Peyer's patch (tissue), 4 donors: ENCODE measurements around the gene MYMX. TPM values are rescaled to one million over a fixed set of nuclear protein-coding genes. Genes with fewer than 3 reads are reported as not detected.

Experiments used
- DNase-seq, 3 donors: peaks; one replicate each; pipeline ENCODE4 v3.0.0-alpha.2; 2017 to 2019
- H3K27ac ChIP-seq, 4 donors: fragments of 200-600 bp; sonication (generic); one replicate each; pipeline ENCODE4 v1.5.1; 2016 to 2019
- H3K27me3 ChIP-seq, 2 donors: fragments of 200-600 bp; sonication (generic); one replicate each; pipeline ENCODE4 v1.5.1; 2019
- H3K36me3 ChIP-seq, 3 donors: fragments of 200-600 bp; sonication (generic); one replicate each; pipeline ENCODE4 v1.5.1; 2016 to 2019
- H3K4me1 ChIP-seq, 4 donors: fragments of 200-600 bp; sonication (generic); one replicate each; pipeline ENCODE4 v1.5.1; 2016 to 2019
- H3K4me3 ChIP-seq, 4 donors: fragments of 200-600 bp; sonication (generic); 1 replicate in 3 of 4; 2 replicates in 1 of 4; pipeline ENCODE4 v1.5.1; 2016 to 2019; ENCODE audit warnings: mild to moderate bottlenecking in 1 of 4
- H3K9me3 ChIP-seq, 4 donors: fragments of 200-600 bp; sonication (generic); one replicate each; pipeline ENCODE4 v1.5.1; 2016 to 2019; ENCODE audit warnings: mild to moderate bottlenecking in 1 of 4
- POLR2A ChIP-seq, 2 donors: fragments of 450-650 bp; IDR thresholded peaks; one replicate each; pipeline ENCODE4 v1.5.1; 2017; ENCODE audit warnings: antibody characterized with exemption in 2 of 2, mild to moderate bottlenecking in 2 of 2, moderate library complexity in 2 of 2
- total RNA-seq, 4 donors: library from RNA; depleted of rRNA; stranded (reverse); fragments of >200 nt; gene quantifications; one replicate each; pipeline ENCODE4 v1.1.0, GENCODE V29; 2016
- TF ChIP-seq, protein P1 (sequence below), 6 experiments: fragments of 450-650 bp in 4 of 6; fragments of 200-600 bp in 2 of 6; sonication (generic) in 1 of 6; IDR thresholded peaks; one replicate each; pipeline ENCODE4 v1.5.1; 2017 to 2019; ENCODE audit warnings: antibody characterized with exemption in 6 of 6, mild to moderate bottlenecking in 3 of 6, moderate library complexity in 1 of 6

The MYMX gene
- total RNA-seq, 4 donors from 2014 or later = not detected

DNA sequence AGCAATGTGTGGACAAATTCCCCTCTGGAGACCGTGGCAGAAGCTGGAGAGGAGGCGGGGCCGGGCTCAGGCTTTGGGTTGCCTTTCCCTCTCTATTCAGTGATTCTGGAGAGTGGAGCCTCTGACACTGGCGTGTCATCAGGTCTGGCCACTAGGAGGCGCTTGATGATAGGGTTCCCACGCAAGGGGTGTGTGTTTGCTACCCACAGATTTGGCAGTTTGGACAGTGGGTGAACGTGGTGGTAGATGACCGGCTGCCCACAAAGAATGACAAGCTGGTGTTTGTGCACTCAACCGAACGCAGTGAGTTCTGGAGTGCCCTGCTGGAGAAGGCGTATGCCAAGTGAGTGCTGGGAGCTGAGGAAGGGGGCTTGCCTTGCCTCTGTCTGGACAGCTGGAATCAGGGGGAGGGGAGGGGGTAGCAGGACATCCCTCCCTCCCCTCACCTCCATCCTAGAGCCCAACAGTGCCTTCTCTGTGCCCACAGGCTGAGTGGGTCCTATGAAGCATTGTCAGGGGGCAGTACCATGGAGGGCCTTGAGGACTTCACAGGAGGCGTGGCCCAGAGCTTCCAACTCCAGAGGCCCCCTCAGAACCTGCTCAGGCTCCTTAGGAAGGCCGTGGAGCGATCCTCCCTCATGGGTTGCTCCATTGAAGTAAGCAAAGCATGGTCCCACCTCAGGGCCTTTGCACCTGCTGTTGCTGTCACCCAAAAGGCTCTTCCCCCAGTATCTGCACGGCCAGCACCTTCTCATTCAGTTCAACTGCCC lies 43.8 kb upstream of the MYMX start:
- H3K4me1 ChIP-seq = peaks cover 0 to 38% (median 0%) of the 10 kb centered on the region in 4 donors
- H3K36me3 ChIP-seq = no peaks in the 10 kb centered on the region
- DNase-seq = peak; percentile 81 to 93 (median 81)
- TF ChIP-seq, protein P1, sequence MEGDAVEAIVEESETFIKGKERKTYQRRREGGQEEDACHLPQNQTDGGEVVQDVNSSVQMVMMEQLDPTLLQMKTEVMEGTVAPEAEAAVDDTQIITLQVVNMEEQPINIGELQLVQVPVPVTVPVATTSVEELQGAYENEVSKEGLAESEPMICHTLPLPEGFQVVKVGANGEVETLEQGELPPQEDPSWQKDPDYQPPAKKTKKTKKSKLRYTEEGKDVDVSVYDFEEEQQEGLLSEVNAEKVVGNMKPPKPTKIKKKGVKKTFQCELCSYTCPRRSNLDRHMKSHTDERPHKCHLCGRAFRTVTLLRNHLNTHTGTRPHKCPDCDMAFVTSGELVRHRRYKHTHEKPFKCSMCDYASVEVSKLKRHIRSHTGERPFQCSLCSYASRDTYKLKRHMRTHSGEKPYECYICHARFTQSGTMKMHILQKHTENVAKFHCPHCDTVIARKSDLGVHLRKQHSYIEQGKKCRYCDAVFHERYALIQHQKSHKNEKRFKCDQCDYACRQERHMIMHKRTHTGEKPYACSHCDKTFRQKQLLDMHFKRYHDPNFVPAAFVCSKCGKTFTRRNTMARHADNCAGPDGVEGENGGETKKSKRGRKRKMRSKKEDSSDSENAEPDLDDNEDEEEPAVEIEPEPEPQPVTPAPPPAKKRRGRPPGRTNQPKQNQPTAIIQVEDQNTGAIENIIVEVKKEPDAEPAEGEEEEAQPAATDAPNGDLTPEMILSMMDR (IDR thresholded peaks at IDR 0.05) = peak; percentile 78 to 91 (median 86)
- no peak for TF ChIP-seq POLR2A (IDR thresholded peaks at IDR 0.05)
- no peak overlapping the region for H3K4me3 ChIP-seq
- H3K9me3 ChIP-seq = no peaks in the 10 kb centered on the region
- no peak overlapping the region for H3K27ac ChIP-seq
- no peaks in the 10 kb centered on the region for H3K27me3 ChIP-seq

- peaks cover 0 to 29% (median 0%) of the 10 kb centered on the region in 4 donors for H3K4me1 ChIP-seq
- TF ChIP-seq, protein P1 (IDR thresholded peaks at IDR 0.05) = no peak
- no peak for TF ChIP-seq POLR2A (IDR thresholded peaks at IDR 0.05)
- no peak for DNase-seq
- H3K9me3 ChIP-seq = no peaks in the 10 kb centered on the region
- no peaks in the 10 kb centered on the region for H3K27me3 ChIP-seq
- H3K4me3 ChIP-seq = no peak overlapping the region
- peak overlapping the region in 1 of 4 donors; percentile 65 for H3K27ac ChIP-seq
- H3K36me3 ChIP-seq = no peaks in the 10 kb centered on the region
These were observed 40.5 kb upstream of the MYMX start for GRCh38 chr6:44176130-44176761.

DNA sequence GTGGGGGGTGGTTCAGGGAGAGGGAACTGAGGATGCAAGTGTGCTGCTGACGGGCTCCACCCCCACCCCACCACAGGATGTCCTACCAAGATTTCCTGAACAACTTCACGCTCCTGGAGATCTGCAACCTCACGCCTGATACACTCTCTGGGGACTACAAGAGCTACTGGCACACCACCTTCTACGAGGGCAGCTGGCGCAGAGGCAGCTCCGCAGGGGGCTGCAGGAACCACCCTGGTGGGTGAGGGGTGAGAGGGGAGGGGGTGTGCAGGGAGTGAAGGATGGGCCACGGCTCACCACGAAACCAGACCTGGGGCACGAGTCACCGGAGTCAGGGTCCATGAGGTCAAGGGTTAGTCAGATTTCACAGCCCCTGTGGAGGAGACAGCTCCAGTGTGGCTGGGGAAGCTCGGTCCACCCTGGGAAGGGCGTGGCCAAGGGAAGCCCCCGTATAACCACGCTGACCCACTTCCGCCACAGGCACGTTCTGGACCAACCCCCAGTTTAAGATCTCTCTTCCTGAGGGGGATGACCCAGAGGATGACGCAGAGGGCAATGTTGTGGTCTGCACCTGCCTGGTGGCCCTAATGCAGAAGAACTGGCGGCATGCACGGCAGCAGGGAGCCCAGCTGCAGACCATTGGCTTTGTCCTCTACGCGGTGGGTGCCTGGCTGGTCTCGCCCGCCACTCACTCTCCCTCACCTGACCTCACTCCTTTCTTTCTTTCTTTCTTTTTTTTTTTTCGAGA lies 39.8 kb upstream of the MYMX start:
- Histone ChIP-seq H3K27me3 (no peaks in the 10 kb centered on the region), H3K4me3 (peak overlapping the region in 1 of 4 donors; percentile 14)

GRCh38 chr6:44177691-44178423 lies 38.9 kb upstream of the MYMX start:
- Histone ChIP-seq H3K4me1 (peaks cover 0 to 24% (median 0%) of the 10 kb centered on the region in 4 donors), H3K36me3 (no peaks in the 10 kb centered on the region), H3K9me3 (no peaks in the 10 kb centered on the region), H3K27me3 (no peaks in the 10 kb centered on the region), H3K4me3 (no peak overlapping the region), H3K27ac (peak overlapping the region in 2 of 4 donors; percentile 65 to 67)
- peak in 2 of 3 donors; percentile 72 to 79 for DNase-seq
- TF ChIP-seq, protein P1 (IDR thresholded peaks at IDR 0.05) = no peak
- TF ChIP-seq POLR2A (IDR thresholded peaks at IDR 0.05) = no peak

More for the DNA sequence above, 39.8 kb upstream of the MYMX start:
- H3K9me3 ChIP-seq = no peaks in the 10 kb centered on the region
- peak overlapping the region in 2 of 4 donors; percentile 60 to 65 for H3K27ac ChIP-seq
- TF ChIP-seq POLR2A (IDR thresholded peaks at IDR 0.05) = no peak
- TF ChIP-seq, protein P1 (IDR thresholded peaks at IDR 0.05) = no peak
- peak in 1 of 3 donors; percentile 24 for DNase-seq
- H3K4me1 ChIP-seq = peaks cover 0 to 29% (median 0%) of the 10 kb centered on the region in 4 donors
- H3K36me3 ChIP-seq = no peaks in the 10 kb centered on the region
